Rectal smooth muscle tissue (tissue), 1 donor: Measurements from ENCODE around the gene ERBIN.

ENCODE experiments used
- H3K27ac ChIP-seq: one replicate; pipeline ENCODE4 v1.7.0; 2013; ENCODE audit warnings: low read depth, low read length, inconsistent platforms
- H3K27me3 ChIP-seq: one replicate; pipeline ENCODE4 v1.7.0; 2013; ENCODE audit warnings: low read length; ENCODE audit not compliant: control insufficient read depth, insufficient read depth
- H3K36me3 ChIP-seq: one replicate; pipeline ENCODE4 v1.7.0; 2013; ENCODE audit warnings: low read length; ENCODE audit not compliant: control insufficient read depth, insufficient read depth
- H3K4me1 ChIP-seq: one replicate; pipeline ENCODE4 v1.7.0; 2013; ENCODE audit warnings: low read length; ENCODE audit not compliant: control insufficient read depth, insufficient read depth
- H3K4me3 ChIP-seq: one replicate; pipeline ENCODE4 v1.7.0; 2013; ENCODE audit warnings: low read length
- H3K9ac ChIP-seq: one replicate; pipeline ENCODE4 v1.7.0; 2013; ENCODE audit warnings: low read length

Gene ERBIN

GRCh38 chr5:66002415-66002814 is 76.0 kb downstream of the ERBIN start:
- Histone ChIP-seq H3K36me3 (peaks cover 4% of the 10 kb centered on the region), H3K27me3 (no peaks in the 10 kb centered on the region), H3K27ac (no peak overlapping the region), H3K4me1 (no peaks in the 10 kb centered on the region), H3K9ac (no peak overlapping the region), H3K4me3 (no peak overlapping the region)

GRCh38 chr5:66004216-66004615 is 77.8 kb downstream of the ERBIN start:
- Histone ChIP-seq H3K9ac (no peak overlapping the region), H3K4me1 (no peaks in the 10 kb centered on the region), H3K4me3 (no peak overlapping the region), H3K36me3 (peaks cover 4% of the 10 kb centered on the region), H3K27ac (no peak overlapping the region), H3K27me3 (no peaks in the 10 kb centered on the region)

GRCh38 chr5:66009277-66009676 is 82.9 kb downstream of the ERBIN start:
- H3K4me1 ChIP-seq: no peaks in the 10 kb centered on the region
- no peak overlapping the region for H3K27ac ChIP-seq
- no peaks in the 10 kb centered on the region for H3K36me3 ChIP-seq
- no peaks in the 10 kb centered on the region for H3K27me3 ChIP-seq
- no peak overlapping the region for H3K4me3 ChIP-seq
- H3K9ac ChIP-seq: no peak overlapping the region

GRCh38 chr5:66010476-66010875 is 84.1 kb downstream of the ERBIN start:
- H3K36me3 ChIP-seq: no peaks in the 10 kb centered on the region
- no peak overlapping the region for H3K27ac ChIP-seq
- H3K27me3 ChIP-seq: no peaks in the 10 kb centered on the region
- H3K9ac ChIP-seq: no peak overlapping the region
- no peaks in the 10 kb centered on the region for H3K4me1 ChIP-seq
- no peak overlapping the region for H3K4me3 ChIP-seq

- no peaks in the 10 kb centered on the region for H3K27me3 ChIP-seq
- H3K36me3 ChIP-seq: no peaks in the 10 kb centered on the region
- no peaks in the 10 kb centered on the region for H3K4me1 ChIP-seq
- no peak overlapping the region for H3K9ac ChIP-seq
- H3K27ac ChIP-seq: no peak overlapping the region
- no peak overlapping the region for H3K4me3 ChIP-seq
These were observed 85.9 kb downstream of the ERBIN start for GRCh38 chr5:66012271-66012670.

GRCh38 chr5:66013397-66013796 is 87.0 kb downstream of the ERBIN start:
- Histone ChIP-seq H3K27me3 (no peaks in the 10 kb centered on the region), H3K9ac (no peak overlapping the region), H3K27ac (no peak overlapping the region), H3K36me3 (no peaks in the 10 kb centered on the region), H3K4me3 (no peak overlapping the region), H3K4me1 (no peaks in the 10 kb centered on the region)

GRCh38 chr5:66013906-66014305 is 87.5 kb downstream of the ERBIN start:
- H3K36me3 ChIP-seq: no peaks in the 10 kb centered on the region
- H3K27ac ChIP-seq: no peak overlapping the region
- no peaks in the 10 kb centered on the region for H3K27me3 ChIP-seq
- no peaks in the 10 kb centered on the region for H3K4me1 ChIP-seq
- H3K4me3 ChIP-seq: no peak overlapping the region
- H3K9ac ChIP-seq: no peak overlapping the region

- Histone ChIP-seq H3K9ac (no peak overlapping the region), H3K27me3 (no peaks in the 10 kb centered on the region), H3K4me3 (no peak overlapping the region), H3K27ac (no peak overlapping the region), H3K36me3 (no peaks in the 10 kb centered on the region), H3K4me1 (no peaks in the 10 kb centered on the region)
These were observed 89.0 kb downstream of the ERBIN start for GRCh38 chr5:66015196-66015960.

GRCh38 chr5:66021585-66021984 is 95.2 kb downstream of the ERBIN start:
- no peak overlapping the region for H3K4me3 ChIP-seq
- H3K27ac ChIP-seq: no peak overlapping the region
- peaks cover 2% of the 10 kb centered on the region for H3K36me3 ChIP-seq
- H3K27me3 ChIP-seq: no peaks in the 10 kb centered on the region
- H3K9ac ChIP-seq: no peak overlapping the region
- no peaks in the 10 kb centered on the region for H3K4me1 ChIP-seq

GRCh38 chr5:66039296-66039695 is 112.9 kb downstream of the ERBIN start:
- Histone ChIP-seq H3K4me3 (no peak overlapping the region), H3K27ac (no peak overlapping the region), H3K4me1 (no peaks in the 10 kb centered on the region), H3K27me3 (no peaks in the 10 kb centered on the region), H3K9ac (no peak overlapping the region), H3K36me3 (peaks cover 2% of the 10 kb centered on the region)

- H3K27ac ChIP-seq: no peak overlapping the region
- H3K4me3 ChIP-seq: no peak overlapping the region
- H3K4me1 ChIP-seq: no peaks in the 10 kb centered on the region
- peaks cover 5% of the 10 kb centered on the region for H3K36me3 ChIP-seq
- H3K9ac ChIP-seq: no peak overlapping the region
- H3K27me3 ChIP-seq: no peaks in the 10 kb centered on the region
These were observed 113.3 kb downstream of the ERBIN start for GRCh38 chr5:66039701-66040100.

GRCh38 chr5:66041627-66042026 is 115.3 kb downstream of the ERBIN start:
- no peaks in the 10 kb centered on the region for H3K27me3 ChIP-seq
- no peak overlapping the region for H3K4me3 ChIP-seq
- H3K4me1 ChIP-seq: no peaks in the 10 kb centered on the region
- H3K27ac ChIP-seq: no peak overlapping the region
- no peak overlapping the region for H3K9ac ChIP-seq
- H3K36me3 ChIP-seq: peaks cover 12% of the 10 kb centered on the region

- Histone ChIP-seq H3K27me3 (no peaks in the 10 kb centered on the region), H3K27ac (no peak overlapping the region), H3K4me1 (no peaks in the 10 kb centered on the region), H3K9ac (no peak overlapping the region), H3K36me3 (no peaks in the 10 kb centered on the region), H3K4me3 (no peak overlapping the region)
These were observed 130.9 kb downstream of the ERBIN start for GRCh38 chr5:66057239-66057638.
